ENCODE results near the gene LPAR3.

LPAR3 gene

GRCh38 chr1:84883286-84883685, 9.7 kb downstream of the LPAR3 start:
- H3K9me2 ChIP-seq (replicated peaks; ENCODE audit: control insufficient read depth, low read length), result no peaks in the 10 kb centered on the region
- no peaks in the 10 kb centered on the region for H3K4me1 ChIP-seq (ENCODE audit: control insufficient read depth, low read length)
- no peak overlapping the region for H3K4me2 ChIP-seq (ENCODE audit: low read length)
- H3F3A ChIP-seq (ENCODE audit: control insufficient read depth, insufficient read depth), result no peaks in the 10 kb centered on the region
- no peak overlapping the region for H3K4me3 ChIP-seq (ENCODE audit: low read length)
- H3K79me2 ChIP-seq (ENCODE audit: control insufficient read depth, low read length), result no peaks in the 10 kb centered on the region
- no peaks in the 10 kb centered on the region for H4K20me1 ChIP-seq (ENCODE audit: control insufficient read depth, insufficient read depth, low read depth, low read length)
- TF ChIP-seq CTCF (IDR thresholded peaks at IDR 0.05; ENCODE audit: low read depth, low read length, poor library complexity, severe bottlenecking) (no peak), EZH2phosphoT487 (IDR thresholded peaks at IDR 0.05; ENCODE audit: borderline replicate concordance, low read length) (no peak)
- H3K27ac ChIP-seq (ENCODE audit: low read depth, low read length), result no peak overlapping the region
- H3K9me3 ChIP-seq (ENCODE audit: control insufficient read depth, insufficient read depth, low read length), result no peaks in the 10 kb centered on the region
- no peaks in the 10 kb centered on the region for H3K36me3 ChIP-seq (ENCODE audit: control insufficient read depth, low read length)
- no peaks in the 10 kb centered on the region for H3K27me3 ChIP-seq (ENCODE audit: control insufficient read depth, low read length)

GRCh38 chr1:84877592-84877991, 15.4 kb downstream of the LPAR3 start:
- Histone ChIP-seq H3K27me3 (ENCODE audit: control insufficient read depth, low read length) (no peaks in the 10 kb centered on the region), H3K4me1 (ENCODE audit: control insufficient read depth, low read length) (no peaks in the 10 kb centered on the region), H3K9me3 (ENCODE audit: control insufficient read depth, insufficient read depth, low read length) (no peaks in the 10 kb centered on the region), H3K79me2 (ENCODE audit: control insufficient read depth, low read length) (no peaks in the 10 kb centered on the region), H3K4me3 (ENCODE audit: low read length) (no peak overlapping the region), H3K36me3 (ENCODE audit: control insufficient read depth, low read length) (no peaks in the 10 kb centered on the region), H3F3A (ENCODE audit: control insufficient read depth, insufficient read depth) (no peaks in the 10 kb centered on the region), H3K4me2 (ENCODE audit: low read length) (no peak overlapping the region), H4K20me1 (ENCODE audit: control insufficient read depth, insufficient read depth, low read depth, low read length) (no peaks in the 10 kb centered on the region), H3K27ac (ENCODE audit: low read depth, low read length) (no peak overlapping the region), H3K9me2 (replicated peaks; ENCODE audit: control insufficient read depth, low read length) (no peaks in the 10 kb centered on the region)
- no peak for TF ChIP-seq CTCF (IDR thresholded peaks at IDR 0.05; ENCODE audit: low read depth, low read length, poor library complexity, severe bottlenecking)
- TF ChIP-seq EZH2phosphoT487 (IDR thresholded peaks at IDR 0.05; ENCODE audit: borderline replicate concordance, low read length), result no peak

- Histone ChIP-seq H3K4me2 (ENCODE audit: low read length) (no peak overlapping the region), H3K27ac (ENCODE audit: low read depth, low read length) (no peak overlapping the region)
Observed at GRCh38 chr1:84876353-84876752, 16.7 kb downstream of the LPAR3 start.

More at GRCh38 chr1:84876353-84876752, 16.7 kb downstream of the LPAR3 start:
- TF ChIP-seq CTCF (IDR thresholded peaks at IDR 0.05; ENCODE audit: low read depth, low read length, poor library complexity, severe bottlenecking), result no peak
- TF ChIP-seq EZH2phosphoT487 (IDR thresholded peaks at IDR 0.05; ENCODE audit: borderline replicate concordance, low read length), result no peak
- Histone ChIP-seq H3K4me3 (ENCODE audit: low read length) (no peak overlapping the region), H3F3A (ENCODE audit: control insufficient read depth, insufficient read depth) (no peaks in the 10 kb centered on the region), H3K9me3 (ENCODE audit: control insufficient read depth, insufficient read depth, low read length) (no peaks in the 10 kb centered on the region), H3K4me1 (ENCODE audit: control insufficient read depth, low read length) (no peaks in the 10 kb centered on the region), H3K36me3 (ENCODE audit: control insufficient read depth, low read length) (no peaks in the 10 kb centered on the region), H3K9me2 (replicated peaks; ENCODE audit: control insufficient read depth, low read length) (no peaks in the 10 kb centered on the region), H3K79me2 (ENCODE audit: control insufficient read depth, low read length) (no peaks in the 10 kb centered on the region), H4K20me1 (ENCODE audit: control insufficient read depth, insufficient read depth, low read depth, low read length) (no peaks in the 10 kb centered on the region), H3K27me3 (ENCODE audit: control insufficient read depth, low read length) (peaks cover 5% of the 10 kb centered on the region; the same call in 1 of the 2 replicates)

Data from DOHH2 (cell line).